GM19463 (cell line): ENCODE data around the gene IQCN.

ENCODE experiments used
- ATAC-seq: cut with Tn5 transposase; IDR thresholded peaks from one replicate; pipeline ENCODE4 v1.9.1; 2021; ENCODE audit warnings: mild to moderate bottlenecking, moderate library complexity; ENCODE audit not compliant: unreplicated experiment

Gene IQCN

DNA sequence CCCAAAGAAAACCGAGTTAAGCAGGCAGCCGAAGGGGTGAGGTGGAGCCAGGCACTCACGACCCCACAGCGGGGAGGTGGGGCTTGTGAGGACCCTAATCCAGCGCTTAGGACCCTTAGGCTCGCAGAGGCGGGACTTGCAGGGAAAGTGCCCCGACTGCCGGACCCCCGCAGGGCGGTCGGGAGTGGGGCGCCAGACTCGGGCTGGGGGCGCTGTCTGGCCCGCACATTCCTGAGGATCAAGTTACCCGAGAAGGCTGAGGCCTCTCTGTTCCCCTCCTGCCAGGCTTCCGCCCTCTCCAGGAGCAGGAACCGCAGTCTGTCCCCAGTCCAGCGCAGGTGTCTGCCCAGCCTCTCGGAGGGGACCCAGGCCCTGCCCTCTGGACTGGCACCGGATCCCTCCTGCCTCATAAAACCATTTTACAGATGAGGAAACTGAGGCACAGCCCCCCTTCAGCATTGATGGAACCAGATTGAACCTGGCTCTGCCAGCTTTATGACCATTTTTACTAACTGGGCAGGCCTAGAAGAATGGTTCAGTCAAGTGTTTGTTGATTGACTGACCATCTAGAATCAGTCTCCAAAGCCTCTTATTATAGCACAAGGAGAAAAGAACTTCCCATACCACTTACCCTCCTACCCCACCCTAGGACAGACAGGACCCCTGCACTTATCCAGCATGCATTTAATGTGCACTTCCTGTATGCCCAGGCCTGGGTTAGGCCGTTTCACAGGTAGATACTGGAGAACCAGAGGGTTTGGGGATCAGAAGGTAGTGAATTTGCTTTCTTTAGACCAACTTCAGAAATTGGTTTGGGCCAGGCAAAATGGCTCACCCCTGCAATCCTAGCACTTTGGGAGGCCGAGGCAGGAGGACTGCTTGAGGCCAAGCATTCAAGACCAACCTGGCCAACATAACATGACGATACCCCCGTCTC lies 13.9 kb upstream of the IQCN start:
- no peak for ATAC-seq

DNA sequence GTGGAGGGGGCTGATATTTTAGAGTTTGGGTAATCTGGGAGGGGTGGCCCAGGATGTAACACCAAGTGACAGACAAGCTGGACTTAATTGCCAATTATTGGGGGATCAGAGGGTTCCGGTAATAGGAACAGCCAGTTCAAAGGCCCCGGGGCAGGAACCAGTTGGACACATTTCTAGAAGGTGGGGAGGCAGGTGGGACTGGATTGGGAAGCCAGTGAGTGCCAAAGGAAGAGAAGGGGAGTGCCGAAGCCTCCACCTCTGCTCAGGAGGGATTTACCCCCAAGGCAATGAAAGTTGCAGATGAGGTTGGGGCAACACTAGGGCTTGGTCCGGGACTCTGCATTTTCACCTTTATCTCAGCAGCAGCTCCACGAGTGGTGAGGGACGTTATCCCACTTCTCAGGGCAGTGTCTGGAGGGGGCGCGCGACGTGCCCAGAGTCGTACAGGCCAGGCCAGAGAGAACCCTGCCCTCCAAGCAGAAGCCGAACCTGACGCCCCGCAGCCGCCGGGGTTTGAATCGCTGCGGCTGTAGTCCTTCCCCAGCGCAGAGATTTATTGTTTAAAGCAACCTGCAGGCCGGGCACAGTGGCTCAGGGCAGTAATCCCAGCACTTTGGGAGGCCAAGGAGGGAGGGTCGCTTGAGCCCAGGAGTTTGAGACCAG lies 12.9 kb upstream of the IQCN start:
- no peak for ATAC-seq

DNA sequence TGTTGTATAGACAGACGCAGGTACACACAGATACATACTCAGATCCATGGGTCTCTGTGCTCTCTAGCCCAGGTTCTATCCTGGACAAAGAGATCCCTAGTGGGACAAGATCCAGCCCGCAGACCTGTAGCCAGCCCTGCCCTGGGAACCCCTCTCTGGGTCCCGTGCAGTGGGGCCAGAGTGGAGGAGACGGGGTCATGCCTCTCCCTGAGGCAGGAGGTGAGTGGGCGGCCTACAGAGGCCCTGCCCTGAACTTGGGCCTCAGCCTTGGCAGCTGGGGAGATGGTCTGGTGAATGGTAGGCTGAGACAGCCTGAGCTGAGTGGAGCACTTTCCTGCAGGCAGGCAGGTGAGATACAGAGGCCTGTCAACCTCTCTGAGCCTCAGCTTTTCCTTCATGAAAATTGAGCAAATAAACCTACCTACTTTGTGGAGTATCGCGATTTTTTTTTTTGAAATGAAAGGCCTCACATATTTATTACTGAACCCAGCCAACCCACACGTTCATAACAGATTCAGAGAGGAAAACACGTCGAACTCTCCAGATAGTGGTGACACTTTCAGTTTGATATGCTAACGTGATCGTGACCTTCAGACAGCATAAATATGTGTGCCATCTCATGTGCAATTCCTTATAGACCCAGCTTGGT lies 10.6 kb upstream of the IQCN start:
- ATAC-seq: no peak

DNA sequence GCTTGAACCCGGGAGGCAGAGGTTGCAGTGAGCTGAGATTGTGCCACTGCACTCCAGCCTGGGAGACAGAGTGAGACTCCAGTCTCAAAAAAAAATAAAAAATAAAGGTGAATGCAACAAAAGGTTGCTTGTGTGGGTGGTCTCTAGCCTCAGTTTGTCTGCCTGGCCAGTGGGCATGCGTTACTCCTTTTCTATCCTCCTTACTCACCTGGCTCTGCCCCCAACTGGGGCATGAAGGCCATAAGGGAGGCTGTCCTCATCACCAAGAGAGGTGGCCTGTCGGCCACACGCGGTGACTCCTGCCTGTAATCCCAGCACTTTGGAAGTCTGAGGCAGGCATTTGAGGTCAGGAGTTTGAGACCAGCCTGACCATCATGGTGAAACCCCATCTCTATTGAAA lies 9.1 kb upstream of the IQCN start:
- no peak for ATAC-seq

DNA sequence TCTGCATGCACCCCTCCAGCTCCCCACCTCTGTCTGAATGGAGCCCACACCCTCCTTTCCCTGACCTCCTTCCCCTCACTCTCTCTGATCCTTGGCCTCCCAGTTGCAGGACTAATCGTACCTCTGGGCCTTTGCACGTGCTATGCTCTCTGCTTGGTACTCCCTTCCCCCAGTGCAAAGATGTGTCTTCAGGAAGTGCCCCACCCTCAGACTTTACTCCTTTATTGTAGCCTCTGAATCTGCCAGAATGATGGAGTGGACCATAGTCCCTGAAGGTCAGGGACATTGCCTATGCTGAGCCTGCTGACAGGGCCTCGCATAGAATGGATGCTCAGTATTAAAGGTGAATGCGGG lies 8.5 kb upstream of the IQCN start:
- no peak for ATAC-seq

DNA sequence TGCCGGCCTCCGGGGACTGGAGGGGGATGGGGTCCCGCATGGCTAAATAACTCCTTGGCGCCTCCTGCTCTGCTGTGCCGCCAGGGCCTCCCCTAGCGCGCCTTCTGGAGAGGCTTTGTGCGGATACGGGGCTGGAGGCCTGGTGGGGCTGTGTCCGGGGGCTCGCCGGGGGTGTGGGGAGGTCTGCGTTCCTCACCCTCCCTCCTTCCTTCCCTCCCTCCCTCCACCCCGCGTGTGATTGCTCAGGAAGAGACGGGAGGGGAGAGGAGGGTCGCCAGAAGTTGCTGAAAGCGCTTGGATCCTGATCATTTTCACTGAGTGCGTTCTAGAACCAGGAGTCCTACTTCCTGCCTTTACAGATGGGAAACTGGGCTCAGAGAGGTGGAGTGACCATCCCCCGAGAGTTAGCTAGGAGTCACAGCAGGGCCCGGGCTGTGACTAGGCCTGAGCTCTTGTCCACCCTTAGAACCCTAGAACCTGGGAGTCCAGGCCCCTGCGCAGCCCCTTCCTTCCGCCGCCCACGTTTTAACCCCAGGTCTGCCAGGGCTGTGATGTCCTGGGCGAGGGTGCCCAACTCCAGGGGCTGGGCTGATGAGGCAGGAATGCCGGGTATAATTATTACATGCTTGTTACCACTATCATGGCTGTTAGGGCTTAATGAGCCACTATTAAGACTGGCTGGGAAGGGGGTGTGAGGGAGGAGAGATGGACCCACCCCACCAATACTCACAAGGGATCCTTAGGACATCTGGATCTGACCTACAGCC lies 8.0 kb upstream of the IQCN start:
- ATAC-seq: no peak

DNA sequence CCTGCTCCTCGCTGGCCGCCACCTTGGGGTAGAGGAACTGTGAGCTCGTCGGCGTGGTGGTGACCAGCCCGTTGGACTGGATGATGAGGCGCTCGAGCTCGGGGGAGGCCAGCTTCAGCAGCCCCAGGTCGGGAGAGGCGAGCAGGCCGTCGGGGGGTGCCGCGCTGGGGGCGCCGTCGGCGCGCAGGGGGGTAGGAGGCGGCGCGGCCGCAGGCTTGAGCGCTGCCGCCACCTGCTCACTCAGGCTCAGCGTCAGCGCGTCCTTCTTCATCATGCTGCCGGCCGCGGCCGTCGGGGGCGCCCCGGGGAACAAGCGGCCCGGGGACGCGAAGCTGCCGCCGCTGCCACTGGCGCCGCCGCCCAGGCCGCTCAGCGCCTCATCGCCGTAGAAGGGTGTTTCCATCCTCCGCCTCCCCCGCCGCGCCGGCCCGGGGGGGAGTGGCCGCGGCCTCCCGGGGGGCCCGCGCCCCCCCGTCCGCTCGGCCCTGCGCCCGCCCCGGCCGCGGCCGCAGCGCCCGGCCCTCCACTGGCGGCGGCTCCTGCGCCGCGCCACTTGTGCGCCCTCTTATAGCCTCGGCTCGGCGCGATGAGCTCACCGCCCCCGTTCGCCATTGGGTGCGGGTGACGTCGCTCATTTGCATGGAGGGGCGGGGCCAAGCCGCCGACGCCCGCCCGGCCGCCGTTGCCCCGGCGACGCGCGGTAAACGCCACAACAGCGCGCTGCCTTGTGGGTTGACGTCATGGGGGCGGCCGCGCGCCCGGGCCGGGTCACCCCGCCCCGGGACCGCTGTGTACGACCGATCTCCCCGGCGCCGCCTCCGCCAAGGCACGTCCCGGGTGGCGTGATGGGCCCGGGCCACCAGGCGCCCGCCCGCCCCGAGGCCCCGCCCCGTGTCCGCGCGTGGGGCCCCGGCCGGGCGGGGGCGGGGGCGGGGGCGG lies 7.1 kb upstream of the IQCN start, which contains the start of gene JUND:
Gene JUND, minus strand, starts transcription at position 541 of the 939 bp plus-strand sequence. Its CDS starts 138 bp downstream, at position 403.
- ATAC-seq: peak; percentile 69

DNA sequence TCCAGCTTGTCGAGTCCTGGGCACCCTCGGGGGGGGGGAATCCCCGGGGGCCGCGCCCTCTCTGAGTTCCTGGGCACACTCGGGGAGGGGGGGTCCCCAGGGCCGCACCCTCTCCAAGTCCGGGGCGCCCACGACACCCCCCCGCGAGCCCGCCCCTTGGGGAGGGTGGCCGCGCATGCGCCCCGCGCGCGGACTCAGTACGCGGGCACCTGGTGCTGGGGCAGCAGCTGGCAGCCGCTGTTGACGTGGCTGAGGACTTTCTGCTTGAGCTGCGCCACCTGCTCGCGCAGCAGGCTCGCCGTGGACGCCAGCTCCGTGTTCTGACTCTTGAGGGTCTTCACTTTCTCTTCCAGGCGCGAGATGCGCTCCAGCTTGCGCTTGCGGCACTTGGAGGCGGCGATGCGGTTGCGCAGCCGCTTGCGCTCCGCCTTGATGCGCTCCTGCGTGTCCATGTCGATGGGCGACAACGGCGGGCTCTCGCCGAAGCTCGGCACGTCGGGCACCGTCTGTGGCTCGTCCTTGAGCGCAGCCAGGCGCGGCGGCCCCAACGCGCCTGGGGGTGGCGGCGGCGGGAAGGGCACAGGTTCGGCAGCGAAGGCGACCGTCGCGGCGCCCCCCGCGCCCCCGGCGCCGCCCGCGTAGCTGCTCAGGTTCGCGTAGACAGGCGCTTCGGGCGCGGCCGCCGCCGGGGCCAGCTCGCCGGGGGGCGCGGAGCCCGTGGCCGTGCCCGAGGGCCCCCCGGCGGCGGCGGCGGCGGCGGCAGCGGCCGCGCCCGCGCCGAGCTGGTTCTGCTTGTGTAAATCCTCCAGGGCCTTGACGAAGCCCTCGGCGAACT lies 6.2 kb upstream of the IQCN start:
- no peak for ATAC-seq

DNA sequence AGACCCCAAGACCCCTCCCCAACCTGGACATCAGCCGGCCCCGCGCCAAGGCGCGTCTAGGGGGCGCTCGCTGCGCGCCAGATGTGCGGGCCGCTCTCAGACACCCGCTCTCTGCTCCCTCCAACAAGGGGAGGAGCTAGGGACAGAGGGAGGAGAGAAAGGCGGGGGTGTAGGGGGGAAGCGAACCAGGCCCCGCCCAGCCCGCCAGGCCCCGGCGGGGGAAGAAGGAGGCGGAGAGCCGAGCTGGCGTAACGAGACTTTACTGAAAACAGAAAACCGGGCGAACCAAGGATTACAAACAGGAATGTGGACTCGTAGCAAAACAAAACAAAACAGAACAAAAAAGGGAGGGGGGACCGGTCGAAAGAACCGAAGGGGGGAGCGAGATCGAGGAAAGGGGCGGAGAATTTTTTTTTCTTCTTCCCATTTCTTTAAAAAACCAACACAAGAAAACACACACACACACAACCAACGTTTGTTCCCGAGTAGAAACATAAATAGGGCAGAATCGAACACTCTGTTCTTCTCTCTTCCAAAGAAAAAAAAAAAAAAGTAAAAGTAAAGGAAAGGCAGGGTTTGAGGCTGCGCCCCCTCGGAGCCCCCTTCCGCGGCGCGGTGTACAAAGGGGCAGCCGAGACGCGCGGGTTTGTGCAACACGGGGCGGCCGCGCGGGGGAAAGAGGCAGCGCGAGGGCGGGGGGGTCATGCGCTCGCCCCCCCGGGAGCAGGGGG lies 5.4 kb upstream of the IQCN start:
- no peak for ATAC-seq

DNA sequence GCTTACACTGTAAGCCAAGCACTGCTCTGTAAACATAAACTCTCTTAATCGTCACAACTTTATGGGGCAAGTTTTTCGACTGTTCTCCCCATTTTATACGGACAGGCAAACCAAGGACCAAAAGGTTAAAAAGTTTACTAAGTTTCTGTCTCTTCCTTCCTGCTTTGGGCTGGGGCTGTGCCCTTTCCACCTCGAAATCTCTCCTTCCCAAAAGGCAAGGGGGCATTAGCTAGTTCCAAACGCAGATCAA lies 4.9 kb upstream of the IQCN start:
- no peak for ATAC-seq

DNA sequence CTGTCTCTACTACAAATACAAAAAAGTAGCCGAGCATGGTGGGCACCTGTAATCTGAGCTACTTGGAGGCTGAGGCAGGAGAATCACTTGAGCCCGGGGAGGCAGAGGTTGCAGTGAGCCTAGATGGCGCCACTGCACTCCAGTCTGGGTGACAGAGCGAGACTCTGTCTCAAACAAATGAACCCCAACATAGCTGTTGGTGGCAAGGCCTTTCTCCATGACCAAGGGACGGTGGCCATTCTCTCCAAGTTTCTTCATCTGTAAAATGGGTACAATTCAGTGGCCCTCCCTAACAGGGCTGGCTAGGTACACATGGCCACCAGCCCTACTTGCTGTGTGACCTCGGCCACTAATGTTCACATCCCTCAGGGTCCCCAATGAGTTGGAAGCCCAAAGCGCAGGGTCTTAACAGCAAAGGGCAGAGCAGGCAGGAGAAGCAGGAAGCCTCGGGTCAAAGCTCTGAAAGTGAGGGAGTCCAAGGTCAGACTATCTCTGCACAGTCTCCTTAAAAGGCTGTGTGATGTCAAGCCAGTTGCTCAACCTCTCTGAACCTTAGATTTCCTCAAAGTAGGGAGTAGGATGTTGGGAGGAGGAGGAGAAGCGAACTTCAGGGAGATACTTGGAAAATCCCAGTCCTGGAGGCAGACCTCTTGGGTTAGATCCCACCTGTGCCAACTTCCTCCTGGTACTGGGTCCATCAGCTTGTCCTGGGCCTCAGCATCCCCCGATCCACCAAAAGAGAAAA lies 4.4 kb upstream of the IQCN start:
- ATAC-seq: no peak

DNA sequence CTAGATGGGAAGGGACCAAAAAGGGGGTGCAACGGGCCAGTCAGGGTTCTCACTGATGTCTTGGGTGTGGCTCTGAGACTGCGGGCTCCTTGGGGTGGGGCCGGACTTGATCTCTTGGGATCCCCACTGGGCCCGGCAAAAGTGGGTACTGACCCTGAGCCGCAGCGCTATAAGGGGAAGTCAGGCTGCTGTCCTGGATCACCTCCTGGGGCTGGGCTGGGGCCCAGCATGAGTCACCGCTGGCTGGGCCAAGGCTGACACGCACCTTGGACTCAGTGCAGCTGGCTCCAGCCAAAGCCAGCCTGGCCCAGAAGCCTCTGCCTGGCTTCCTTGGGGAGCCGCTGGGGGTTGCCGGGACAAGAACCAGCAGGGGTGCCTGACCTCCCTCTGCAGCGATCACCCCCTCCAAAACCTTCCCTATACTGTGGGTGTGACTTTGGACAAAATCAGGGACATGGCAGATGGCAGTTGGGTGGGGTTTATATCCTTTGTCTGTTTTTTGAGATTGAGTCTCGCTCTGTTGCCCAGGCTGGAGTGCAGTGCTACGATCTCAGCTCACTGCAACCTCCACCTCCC lies 617 bp upstream of the IQCN start:
- ATAC-seq: no peak

DNA sequence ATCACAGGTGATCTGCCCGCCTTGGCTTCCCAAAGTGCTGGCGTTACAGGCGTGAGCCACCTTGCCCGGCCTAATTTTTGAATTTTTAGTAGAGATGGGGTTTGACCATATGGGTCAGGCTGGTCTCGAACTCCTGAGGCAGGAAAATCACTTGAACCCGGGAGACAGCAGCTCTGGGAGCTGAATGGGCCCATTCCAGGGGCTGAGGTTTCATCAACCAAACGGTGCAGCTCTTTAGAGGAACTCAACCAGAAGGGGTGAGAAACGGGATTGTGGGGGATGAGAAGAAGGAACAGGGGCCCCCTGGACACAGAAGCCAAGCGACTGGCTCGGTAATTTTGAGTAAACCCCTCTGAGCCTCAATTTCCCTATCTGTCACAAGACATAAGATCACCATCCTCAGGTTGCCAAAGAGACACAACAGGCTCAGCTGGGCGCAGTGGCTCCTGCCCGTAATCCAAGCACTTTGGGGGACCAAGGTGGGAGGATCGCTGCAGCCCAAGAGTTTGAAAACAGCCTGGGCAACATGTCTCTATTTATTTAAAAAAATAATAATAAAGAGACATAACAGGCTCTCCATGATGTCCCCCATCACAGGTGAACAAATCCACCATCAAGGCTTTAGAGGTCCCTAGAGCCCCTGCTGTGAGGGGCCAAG lies 562 bp downstream of the IQCN start:
- no peak for ATAC-seq

DNA sequence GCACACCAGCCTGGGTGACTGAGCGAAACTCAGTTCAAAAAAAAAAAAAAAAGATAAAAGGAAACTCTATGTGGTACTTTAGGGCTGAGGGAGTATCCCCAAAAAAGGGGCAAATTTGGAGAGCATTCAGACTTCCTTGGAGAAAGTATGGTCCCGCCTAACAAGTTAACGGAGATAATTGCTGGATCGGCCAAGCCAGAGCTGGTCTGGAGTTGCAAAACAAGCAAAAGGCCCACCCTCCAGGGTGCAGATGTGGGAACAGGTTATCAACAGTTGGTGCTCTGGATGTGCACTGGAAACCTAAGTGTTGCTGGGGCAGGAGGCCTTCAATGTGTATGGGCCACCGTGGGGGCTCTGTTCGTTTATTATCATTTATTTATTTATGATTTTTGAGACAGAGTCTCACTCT lies 2.8 kb downstream of the IQCN start:
- no peak for ATAC-seq

DNA sequence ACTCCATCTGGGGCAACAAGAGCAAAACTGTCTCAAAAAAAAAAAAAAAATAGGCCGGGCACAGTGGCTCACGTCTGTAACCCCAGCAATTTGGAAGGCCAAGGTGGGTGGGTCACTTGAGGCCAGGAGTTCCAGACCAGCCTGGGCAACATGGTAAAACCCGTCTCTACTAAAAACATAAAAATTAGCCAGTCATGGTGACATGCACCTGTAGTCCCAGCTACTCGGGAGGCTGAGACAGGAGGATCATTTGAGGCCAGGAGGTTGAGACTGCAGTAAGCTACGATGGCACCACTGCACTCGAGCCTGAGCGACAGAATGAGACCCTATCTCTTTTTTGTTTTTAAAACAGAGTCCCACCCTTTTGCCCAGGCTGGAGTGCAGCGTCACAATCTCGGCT lies 3.9 kb downstream of the IQCN start:
- ATAC-seq: no peak

DNA sequence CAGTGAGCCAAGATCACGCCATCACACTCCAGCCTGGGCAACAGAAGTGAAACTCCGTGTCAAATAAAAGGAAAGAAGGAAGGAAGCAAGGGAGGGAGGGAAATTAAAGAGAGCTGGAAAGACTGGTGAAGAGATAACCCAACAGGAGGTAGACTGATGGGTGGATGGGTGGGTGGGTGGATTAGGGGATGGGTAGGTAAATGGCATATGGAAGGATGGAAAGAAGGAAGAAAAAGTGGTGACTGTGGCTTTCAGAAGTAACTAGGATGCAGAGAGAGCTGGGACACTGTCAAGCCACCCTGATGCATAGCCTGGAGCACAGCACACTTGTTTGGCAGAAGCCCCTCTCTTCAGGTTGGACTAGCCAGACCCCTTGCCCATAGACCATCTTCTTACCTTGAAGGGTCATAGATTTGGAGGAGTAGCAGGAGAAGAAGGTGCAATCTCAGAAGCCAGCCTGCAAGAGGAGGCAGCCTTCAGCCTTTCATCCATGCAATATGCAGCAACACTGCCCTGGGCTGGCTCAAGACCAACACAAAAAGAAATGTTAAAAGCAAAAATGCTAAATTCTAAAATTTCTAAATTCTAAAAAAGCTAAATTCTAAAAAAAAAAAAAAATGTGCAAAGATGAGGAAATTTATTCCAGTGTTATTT lies 5.1 kb downstream of the IQCN start:
- no peak for ATAC-seq
